Mesenteric fat pad (tissue), 1 donor: ENCODE measurements around the gene NR1D1. TPM values are rescaled to one million over a fixed set of nuclear protein-coding genes. Genes with fewer than 3 reads are reported as not detected.

Source experiments
- DNase-seq: peaks from one replicate; pipeline ENCODE4 v3.0.0-alpha.2; 2020; ENCODE audit warnings: low spot score
- total RNA-seq: library from RNA; stranded (reverse); fragmentation: NEBNext Ultra II Directional; extraction: Animal tissue kit (Norgen Biotek cat#: 25700); gene quantifications from one replicate; pipeline ENCODE4 v1.2.1, GENCODE V29; 2021
- donor health status: DM: yes; HTN: yes; CAD: no.

Gene NR1D1
- total RNA-seq, 1 donor from 2014 or later = 15.5 TPM

- no peak for DNase-seq
Measured at GRCh38 chr17:40063901-40064531, 36.4 kb downstream of the NR1D1 start.

DNA sequence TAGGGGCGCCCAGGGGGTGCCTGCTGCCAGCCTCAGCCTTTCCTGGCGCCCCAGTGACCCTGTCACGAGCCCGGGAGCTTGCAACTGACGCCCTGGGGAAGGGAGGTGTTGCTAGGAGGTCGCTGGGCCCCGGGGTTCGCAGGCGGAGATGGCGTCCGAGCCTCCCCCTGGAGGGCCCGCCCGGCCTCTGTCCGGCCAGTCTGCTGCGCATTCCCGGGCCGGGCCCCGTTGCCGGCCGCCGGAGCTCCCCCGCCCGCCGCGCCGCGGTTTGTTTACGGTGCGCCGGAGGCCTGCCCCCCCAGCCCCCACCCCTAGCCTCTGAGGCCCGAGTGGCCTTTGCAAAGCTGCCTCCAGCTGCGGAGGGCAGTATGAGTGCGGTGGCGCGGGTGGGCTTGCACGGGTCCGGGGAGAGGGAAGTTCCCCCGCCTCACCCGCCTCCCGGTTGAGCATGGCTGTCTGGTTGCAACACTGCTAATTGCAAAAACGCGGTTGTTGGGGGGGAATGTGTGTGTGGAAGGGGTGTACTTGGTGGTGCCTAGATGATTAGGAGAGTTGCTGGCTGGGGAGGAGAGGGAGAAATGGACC lies 37.1 kb downstream of the NR1D1 start:
- DNase-seq = no peak

GRCh38 chr17:40062329-40063186 lies 37.8 kb downstream of the NR1D1 start, which contains the start of gene THRA:
THRA (plus strand) TSS chr17:40062965; CDS start chr17:40074489, 11,524 bp downstream.
- DNase-seq = no peak

- no peak for DNase-seq
Measured at GRCh38 chr17:40061609-40062038, 38.8 kb downstream of the NR1D1 start.

- no peak for DNase-seq
Measured at GRCh38 chr17:40060887-40061608, 39.3 kb downstream of the NR1D1 start.

GRCh38 chr17:40059729-40060475 lies 40.5 kb downstream of the NR1D1 start:
- no peak for DNase-seq

DNA sequence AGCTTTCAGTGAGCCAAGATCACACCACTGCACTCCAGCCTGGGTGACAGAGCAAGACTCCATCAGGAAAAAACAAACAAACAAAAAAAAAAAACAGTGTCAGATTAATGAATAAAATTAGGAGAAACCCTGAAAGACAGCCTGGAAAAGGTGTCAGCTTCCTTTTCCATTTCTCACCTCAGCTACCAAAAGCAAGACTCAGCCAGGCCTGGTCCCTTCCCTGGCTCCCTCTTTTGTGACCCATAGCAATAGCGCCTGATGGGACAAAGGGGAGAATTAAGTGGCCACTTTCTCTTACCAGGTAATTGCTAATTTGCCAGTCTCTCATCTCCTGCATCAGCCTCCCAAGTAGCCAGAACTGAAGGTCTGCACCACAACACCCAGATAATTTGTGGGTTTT lies 41.5 kb downstream of the NR1D1 start:
- no peak for DNase-seq

DNA sequence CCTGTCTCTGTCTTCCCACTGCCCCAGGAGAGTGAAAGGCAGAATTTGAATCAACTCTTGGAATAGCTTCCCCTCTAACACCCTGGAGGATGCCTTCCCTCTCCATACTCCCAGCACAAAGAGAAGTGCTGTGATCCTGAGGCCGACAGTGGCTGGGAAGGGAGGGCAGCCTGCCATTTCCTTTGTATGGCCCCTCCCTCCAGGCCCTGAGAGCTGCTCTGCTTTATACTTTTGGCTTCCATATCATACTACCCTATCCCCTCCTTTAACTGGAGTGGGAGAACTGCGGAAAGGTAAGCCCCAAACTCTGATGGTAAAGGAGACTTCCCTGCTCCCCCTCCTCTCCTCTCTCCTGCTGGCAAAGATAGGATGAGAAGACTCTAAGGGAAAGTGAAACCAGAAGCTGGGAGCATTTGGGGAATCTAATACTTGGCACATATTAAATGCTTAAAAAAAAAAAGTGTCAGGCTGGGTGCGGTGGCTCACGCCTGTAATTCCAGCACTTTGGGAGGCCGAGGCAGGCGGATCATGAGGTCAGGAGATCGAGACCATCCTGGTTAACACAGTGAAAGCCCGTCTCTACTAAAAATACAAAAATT lies 42.1 kb downstream of the NR1D1 start:
- no peak for DNase-seq

DNA sequence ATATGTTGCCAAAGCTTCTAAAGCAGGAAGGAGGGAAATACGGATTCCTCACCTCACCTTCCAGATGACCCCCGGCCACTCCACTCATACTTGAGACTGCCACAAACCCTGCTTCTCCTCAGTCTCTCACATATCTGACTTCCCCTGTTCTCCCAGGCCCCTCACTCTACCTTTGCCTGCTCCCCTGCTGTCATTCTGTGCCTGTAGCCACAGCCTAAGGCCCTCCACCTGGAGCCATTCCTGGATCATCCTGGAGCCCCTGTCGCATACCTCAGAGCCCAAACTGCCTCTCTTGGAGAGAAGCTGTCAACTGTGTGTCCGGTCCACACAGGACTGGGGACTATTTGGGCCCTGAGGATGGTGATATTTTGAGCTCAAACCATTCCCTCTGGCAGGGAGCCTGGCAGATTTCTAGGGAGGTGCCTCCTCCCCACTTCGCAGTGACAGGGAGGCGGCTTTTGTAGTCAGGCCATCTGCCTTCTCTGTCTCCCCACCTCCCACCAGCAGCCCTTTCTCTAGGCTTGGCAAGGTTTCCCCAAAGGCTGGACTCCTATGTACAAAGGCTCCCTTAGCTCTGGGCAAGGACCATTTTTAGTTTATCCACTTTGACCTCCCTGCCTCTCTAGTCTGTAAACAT lies 43.9 kb downstream of the NR1D1 start:
- DNase-seq = no peak

Other genes starting within 250 kb of the NR1D1 start
- 1.3 TPM for gene IKZF3, start 236.3 kb downstream of the NR1D1 start, total RNA-seq
- gene ZPBP2, start 232.4 kb downstream of the NR1D1 start, total RNA-seq = not detected
- gene GSDMB, start 182.0 kb downstream of the NR1D1 start, total RNA-seq = 15.3 TPM
- gene ORMDL3, start 173.0 kb downstream of the NR1D1 start, total RNA-seq = 191 TPM
- not detected for gene LRRC3C, start 172.9 kb downstream of the NR1D1 start, total RNA-seq
- gene GSDMA, start 137.6 kb downstream of the NR1D1 start, total RNA-seq = 2.2 TPM
- gene PSMD3, start 119.8 kb downstream of the NR1D1 start, total RNA-seq = 94.2 TPM
- gene CSF3, start 85.1 kb downstream of the NR1D1 start, total RNA-seq = 35.9 TPM
- 72.2 TPM for gene MED24, start 46.2 kb downstream of the NR1D1 start, total RNA-seq
- gene THRA, start 37.6 kb downstream of the NR1D1 start, total RNA-seq = 74.7 TPM
- 77.0 TPM for gene MSL1, start 21.4 kb upstream of the NR1D1 start, total RNA-seq
- 84.4 TPM for gene CASC3, start 39.9 kb upstream of the NR1D1 start, total RNA-seq
- gene RAPGEFL1, start 76.9 kb upstream of the NR1D1 start, total RNA-seq = 10.1 TPM
- gene WIPF2, start 118.7 kb upstream of the NR1D1 start, total RNA-seq = 29.5 TPM
- gene CDC6, start 187.3 kb upstream of the NR1D1 start, total RNA-seq = 2.4 TPM
- 70.3 TPM for gene RARA, start 208.6 kb upstream of the NR1D1 start, total RNA-seq